Testis (tissue), 3 donors: ENCODE measurements around the gene ISLR2. TPM values are rescaled to one million over a fixed set of nuclear protein-coding genes. Genes with fewer than 3 reads are reported as not detected.

Experiments used
- DNase-seq: peaks from one replicate; pipeline ENCODE4 v3.0.0-alpha.2; 2019
- H3K27ac ChIP-seq, 2 donors: fragments of 200-600 bp; sonication (generic); one replicate each; pipeline ENCODE4 v1.5.1; 2019
- H3K27me3 ChIP-seq: fragments of 200-600 bp; sonication (generic); one replicate; pipeline ENCODE4 v1.5.1; 2019
- H3K36me3 ChIP-seq: fragments of 200-600 bp; sonication (generic); one replicate; pipeline ENCODE4 v1.5.1; 2017; ENCODE audit warnings: low read depth; ENCODE audit errors: missing control alignments
- H3K4me1 ChIP-seq: fragments of 200-600 bp; sonication (generic); one replicate; pipeline ENCODE4 v1.5.1; 2019
- H3K4me3 ChIP-seq, 2 donors: fragments of 200-600 bp; sonication (generic); one replicate each; pipeline ENCODE4 v1.5.1; 2017 to 2019
- H3K9me3 ChIP-seq: fragments of 200-600 bp; sonication (generic); one replicate; pipeline ENCODE4 v1.5.1; 2017
- POLR2A ChIP-seq: fragments of 450-650 bp; IDR thresholded peaks from one replicate; pipeline ENCODE4 v1.6.1; 2017; ENCODE audit warnings: antibody characterized with exemption, mild to moderate bottlenecking, moderate library complexity
- WGBS, 2 donors: methylation state at CpG; one replicate each; pipeline ENCODE4 v1.1.5; 2018; 5-methylcytosine and 5-hydroxymethylcytosine counted together
- intact Hi-C: fragments of 100-400 bp; cut with DNase I; formaldehyde crosslinking; loops from one replicate; pipeline ENCODE4 v1.15.1; 2023; ENCODE audit warnings: low total_unique reads
- polyA plus RNA-seq: library from polyadenylated mRNA; stranded (reverse); fragments of 350-450 nt; fragmentation: Illumina TruSeq; extraction: RNeasy Lipid Tissue Mini Kit (QIAGEN cat#74804); gene quantifications from one replicate; pipeline ENCODE4 v1.2.3, GENCODE V29; 2014; ENCODE audit warnings: low read depth, low replicate concordance; ENCODE audit not compliant: insufficient read depth
- total RNA-seq, 2 donors: library from RNA; depleted of rRNA; stranded (reverse); fragments of >200 nt; gene quantifications; one replicate each; pipeline ENCODE4 v1.2.3, GENCODE V29; 2016
- TF ChIP-seq, protein P1 (sequence below), 3 experiments: fragments of 450-650 bp in 2 of 3; fragments of 200-600 bp in 1 of 3; sonication (generic) in 1 of 3; IDR thresholded peaks; one replicate each; pipeline ENCODE4 v1.5.1; 2016 to 2019; ENCODE audit warnings: antibody characterized with exemption in 3 of 3, mild to moderate bottlenecking in 2 of 3, moderate library complexity in 1 of 3

Gene ISLR2
- total and polyA plus RNA-seq, 3 donors from 2014 or later, result 12.8 to 26.1 (median 17.7) TPM

DNA sequence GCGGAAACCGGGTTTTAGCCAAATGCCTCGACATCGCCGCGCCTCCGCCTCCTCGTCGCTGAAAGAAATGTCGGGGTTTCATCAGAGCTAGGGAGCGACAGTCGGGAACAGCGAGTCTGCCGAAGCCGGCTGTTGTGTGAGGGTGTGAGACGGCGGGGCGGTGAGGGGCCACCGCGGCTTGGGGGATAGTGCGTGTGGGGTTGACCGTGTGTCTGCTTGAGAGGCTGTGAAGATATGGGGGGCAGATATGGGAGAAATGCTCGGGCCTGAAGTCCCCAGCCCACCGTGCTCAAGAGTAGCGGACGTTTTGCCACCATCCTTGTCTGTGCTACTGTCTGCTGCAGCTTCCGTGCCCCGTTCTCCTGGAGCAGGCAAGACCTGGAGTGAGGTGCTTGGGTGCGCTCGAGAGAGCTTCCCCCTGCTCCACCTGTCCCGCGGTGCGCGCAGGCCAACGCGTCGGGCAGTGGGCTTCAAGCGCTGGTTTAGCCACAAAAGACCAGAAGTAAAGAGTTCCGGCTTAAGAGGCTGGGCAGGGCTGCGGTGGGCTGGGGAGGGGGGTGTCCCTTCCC, 716 bp upstream of the ISLR2 start:
- H3K9me3 ChIP-seq, result no peaks in the 10 kb centered on the region
- intact Hi-C loops, result loop anchor here (5.0 to 10.0 kb wide), 2 partner anchors 145 to 183 kb away; no protein-coding TSS in a partner anchor
- peak overlapping the region in 1 of 2 donors; percentile 18 for H3K4me3 ChIP-seq
- H3K36me3 ChIP-seq, result no peaks in the 10 kb centered on the region
- no peak overlapping the region for H3K27ac ChIP-seq
- no peaks in the 10 kb centered on the region for H3K27me3 ChIP-seq
- DNase-seq, result no peak
- TF ChIP-seq POLR2A, result no peak
- TF ChIP-seq, protein P1, sequence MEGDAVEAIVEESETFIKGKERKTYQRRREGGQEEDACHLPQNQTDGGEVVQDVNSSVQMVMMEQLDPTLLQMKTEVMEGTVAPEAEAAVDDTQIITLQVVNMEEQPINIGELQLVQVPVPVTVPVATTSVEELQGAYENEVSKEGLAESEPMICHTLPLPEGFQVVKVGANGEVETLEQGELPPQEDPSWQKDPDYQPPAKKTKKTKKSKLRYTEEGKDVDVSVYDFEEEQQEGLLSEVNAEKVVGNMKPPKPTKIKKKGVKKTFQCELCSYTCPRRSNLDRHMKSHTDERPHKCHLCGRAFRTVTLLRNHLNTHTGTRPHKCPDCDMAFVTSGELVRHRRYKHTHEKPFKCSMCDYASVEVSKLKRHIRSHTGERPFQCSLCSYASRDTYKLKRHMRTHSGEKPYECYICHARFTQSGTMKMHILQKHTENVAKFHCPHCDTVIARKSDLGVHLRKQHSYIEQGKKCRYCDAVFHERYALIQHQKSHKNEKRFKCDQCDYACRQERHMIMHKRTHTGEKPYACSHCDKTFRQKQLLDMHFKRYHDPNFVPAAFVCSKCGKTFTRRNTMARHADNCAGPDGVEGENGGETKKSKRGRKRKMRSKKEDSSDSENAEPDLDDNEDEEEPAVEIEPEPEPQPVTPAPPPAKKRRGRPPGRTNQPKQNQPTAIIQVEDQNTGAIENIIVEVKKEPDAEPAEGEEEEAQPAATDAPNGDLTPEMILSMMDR (IDR thresholded peaks at IDR 0.05), result no peak
- H3K4me1 ChIP-seq, result peaks cover 21% of the 10 kb centered on the region
- WGBS, 2 donors, result 17 to 24% methylated on average over 25 to 40 of the region's 40 CpGs

DNA sequence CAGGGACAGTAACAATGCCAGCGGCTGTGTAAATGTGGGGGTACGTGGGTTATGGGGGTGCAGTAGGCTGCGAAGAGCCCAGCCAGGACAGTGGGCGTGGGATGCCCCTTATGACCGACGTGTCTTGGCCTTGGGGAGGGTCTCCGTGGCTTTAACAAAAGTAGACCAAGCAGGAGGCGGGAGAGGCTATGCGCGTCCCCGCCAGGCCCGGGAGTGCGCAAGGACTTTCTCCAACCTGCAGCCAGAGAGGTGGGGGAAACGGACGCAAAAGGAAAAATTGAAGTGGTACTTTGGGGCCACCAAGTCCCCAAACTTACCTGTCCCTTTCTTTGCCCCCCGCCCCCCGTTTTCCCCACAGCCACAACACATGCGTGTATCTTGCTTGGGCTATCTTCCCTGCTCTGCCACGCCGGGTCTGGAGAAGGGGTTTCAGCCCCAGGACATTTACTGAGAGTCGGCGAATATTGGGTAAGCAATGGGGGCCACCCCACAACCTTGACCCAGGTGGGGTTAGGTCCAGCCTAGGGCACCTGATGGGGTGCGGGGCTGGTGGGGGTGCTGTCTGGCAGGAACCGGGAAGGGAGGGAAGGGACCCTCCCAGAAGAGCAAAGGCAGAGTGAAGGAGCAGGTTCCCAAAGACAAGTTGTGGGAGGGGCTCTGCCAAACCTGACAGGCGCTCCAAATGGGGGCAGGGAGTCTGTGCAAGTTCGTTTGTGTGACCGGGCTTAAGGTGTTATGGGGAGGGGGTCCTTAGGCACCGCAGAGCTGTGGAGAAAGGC, 652 bp downstream of the ISLR2 start:
- intact Hi-C loops, result loop anchor here (10.0 kb wide), 1 partner anchor 146 kb away; no protein-coding TSS in a partner anchor

DNA sequence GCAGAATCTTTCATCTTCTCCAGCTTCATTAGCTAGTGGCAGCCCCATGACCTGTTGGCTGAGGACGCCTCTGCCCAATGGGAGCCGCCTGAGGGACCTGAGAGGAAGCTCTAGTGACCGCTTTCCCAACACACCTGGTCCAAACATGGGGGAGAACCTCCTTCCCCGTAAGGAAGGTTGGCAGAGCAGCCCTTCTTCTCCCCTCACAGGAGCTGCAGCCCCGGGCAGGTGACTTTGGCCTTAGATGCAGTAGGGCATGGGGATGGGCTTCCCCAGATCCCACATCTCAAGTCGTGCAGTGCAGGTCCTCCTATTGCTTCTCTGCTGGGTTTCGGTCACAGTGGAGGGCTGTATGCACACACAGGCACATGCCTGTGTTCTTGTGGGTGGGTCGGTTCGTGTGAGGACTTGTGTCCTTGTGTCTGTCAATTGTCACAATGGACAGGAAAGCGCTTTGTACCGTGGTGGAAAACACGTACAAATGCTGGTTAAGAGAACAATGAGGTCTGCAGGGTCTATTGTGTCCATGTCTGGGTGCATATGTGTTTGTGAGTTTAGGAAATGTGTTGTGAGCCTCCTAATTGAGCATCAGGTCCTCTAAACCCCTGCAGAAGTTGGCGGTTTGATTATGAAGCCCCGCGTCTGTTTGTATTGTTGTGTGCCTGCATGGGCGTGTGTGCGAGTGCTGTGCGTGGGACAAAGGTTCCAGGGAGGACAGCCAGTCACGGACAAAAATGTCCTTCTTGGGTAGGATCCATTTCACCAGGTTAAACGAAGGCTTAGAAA, 1.4 kb downstream of the ISLR2 start:
- 43 to 50% methylated on average over 17 to 20 of the region's 20 CpGs for WGBS, 2 donors
- Histone ChIP-seq H3K36me3 (no peaks in the 10 kb centered on the region), H3K9me3 (no peaks in the 10 kb centered on the region), H3K4me1 (peaks cover 33% of the 10 kb centered on the region), H3K27me3 (no peaks in the 10 kb centered on the region), H3K4me3 (no peak overlapping the region), H3K27ac (no peak overlapping the region)
- DNase-seq, result no peak
- intact Hi-C loops, result loop anchor here (10.0 kb wide), 1 partner anchor 147 kb away; no protein-coding TSS in a partner anchor
- no peak for TF ChIP-seq POLR2A
- TF ChIP-seq, protein P1 (IDR thresholded peaks at IDR 0.05), result no peak

More for the DNA sequence above, 652 bp downstream of the ISLR2 start:
- Histone ChIP-seq H3K4me1 (peaks cover 27% of the 10 kb centered on the region), H3K27ac (no peak overlapping the region), H3K4me3 (no peak overlapping the region), H3K36me3 (no peaks in the 10 kb centered on the region), H3K27me3 (no peaks in the 10 kb centered on the region), H3K9me3 (no peaks in the 10 kb centered on the region)
- DNase-seq, result no peak
- TF ChIP-seq POLR2A, result no peak
- TF ChIP-seq, protein P1 (IDR thresholded peaks at IDR 0.05), result no peak
- WGBS, 2 donors, result 15 to 19% methylated on average over 22 to 28 of the region's 28 CpGs

DNA sequence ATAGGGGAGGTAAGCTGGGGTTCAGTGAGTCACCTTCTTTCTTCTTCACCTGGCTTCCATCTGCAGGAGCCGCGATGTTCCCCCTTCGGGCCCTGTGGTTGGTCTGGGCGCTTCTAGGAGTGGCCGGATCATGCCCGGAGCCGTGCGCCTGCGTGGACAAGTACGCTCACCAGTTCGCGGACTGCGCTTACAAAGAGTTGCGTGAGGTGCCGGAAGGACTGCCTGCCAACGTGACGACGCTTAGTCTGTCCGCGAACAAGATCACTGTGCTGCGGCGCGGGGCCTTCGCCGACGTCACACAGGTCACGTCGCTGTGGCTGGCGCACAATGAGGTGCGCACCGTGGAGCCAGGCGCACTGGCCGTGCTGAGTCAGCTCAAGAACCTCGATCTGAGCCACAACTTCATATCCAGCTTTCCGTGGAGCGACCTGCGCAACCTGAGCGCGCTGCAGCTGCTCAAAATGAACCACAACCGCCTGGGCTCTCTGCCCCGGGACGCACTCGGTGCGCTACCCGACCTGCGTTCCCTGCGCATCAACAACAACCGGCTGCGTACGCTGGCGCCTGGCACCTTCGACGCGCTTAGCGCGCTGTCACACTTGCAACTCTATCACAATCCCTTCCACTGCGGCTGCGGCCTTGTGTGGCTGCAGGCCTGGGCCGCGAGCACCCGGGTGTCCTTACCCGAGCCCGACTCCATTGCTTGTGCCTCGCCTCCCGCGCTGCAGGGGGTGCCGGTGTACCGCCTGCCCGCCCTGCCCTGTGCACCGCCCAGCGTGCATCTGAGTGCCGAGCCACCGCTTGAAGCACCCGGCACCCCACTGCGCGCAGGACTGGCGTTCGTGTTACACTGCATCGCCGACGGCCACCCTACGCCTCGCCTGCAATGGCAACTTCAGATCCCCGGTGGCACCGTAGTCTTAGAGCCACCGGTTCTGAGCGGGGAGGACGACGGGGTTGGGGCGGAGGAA, 2.6 kb downstream of the ISLR2 start:
- intact Hi-C loops, result loop anchor here (10.0 kb wide), 1 partner anchor 148 kb away; no protein-coding TSS in a partner anchor
- Histone ChIP-seq H3K4me1 (peaks cover 29% of the 10 kb centered on the region), H3K9me3 (no peaks in the 10 kb centered on the region), H3K27me3 (no peaks in the 10 kb centered on the region), H3K4me3 (peak overlapping the region in 1 of 2 donors; percentile 13), H3K36me3 (no peaks in the 10 kb centered on the region), H3K27ac (no peak overlapping the region)
- TF ChIP-seq, protein P1 (IDR thresholded peaks at IDR 0.05), result no peak
- no peak for TF ChIP-seq POLR2A
- no peak for DNase-seq
- 19 to 30% methylated on average over 53 to 89 of the region's 90 CpGs for WGBS, 2 donors
